GM12878 (cell line): ENCODE measurements around the gene BTC. TPM values are rescaled to one million over a fixed set of nuclear protein-coding genes. Genes with fewer than 3 reads are reported as not detected.

Experiments used
- ATAC-seq: fragments of 200-7000 bp; cut with Tn5 transposase; 3 replicates; pipeline ENCODE4 v1.9.1; 2020; ENCODE audit warnings: mild to moderate bottlenecking, moderate library complexity
- Bru-seq: library from RNA; stranded (reverse); fragments of 400-500 nt; gene quantifications from one replicate; lab custom pipeline; 2021; lab: Mats Ljungman, UMichigan
- BruChase-seq, 2 experiments: library from RNA; stranded (reverse); fragments of 400-500 nt; gene quantifications; one replicate each; lab custom pipeline; 2021; lab: Mats Ljungman, UMichigan
- BruUV-seq: library from RNA; stranded (reverse); fragments of 400-500 nt; replicated peaks from 2 replicates; lab custom pipeline; 2021; lab: Mats Ljungman, UMichigan
- CTCF ChIA-PET: fragments of 300-600 bp; sonication (Branson Sonifier 250); formaldehyde crosslinking; extraction: SDS; loops from one replicate; lab custom pipeline; 2021; ENCODE audit warnings: inconsistent platforms; lab: Yijun Ruan, JAX
- POLR2A ChIA-PET: fragments of 350-600 bp; formaldehyde crosslinking; extraction: SDS; loops from one replicate; lab custom pipeline; 2021; ENCODE audit warnings: inconsistent platforms; lab: Charles Lee
- RAD21 ChIA-PET: fragments of 300-600 bp; sonication (Branson Sonifier 250); formaldehyde crosslinking; loops from one replicate; lab custom pipeline; 2023; ENCODE audit warnings: antibody characterized with exemption; ENCODE audit not compliant: unreplicated experiment; lab: Charles Lee
- SMC1A ChIA-PET: fragments of 300-600 bp; sonication (Branson Sonifier 250); formaldehyde crosslinking; loops from one replicate; lab custom pipeline; 2023; ENCODE audit not compliant: unreplicated experiment, uncharacterized antibody; lab: Charles Lee
- DNase-seq: peaks from one replicate; pipeline ENCODE4 v3.0.0-alpha.2; 2011; ENCODE audit warnings: low read depth, low spot score
- FAIRE-seq: peaks from 3 replicates; lab custom pipeline; 2011; peaks lifted over from hg19 to GRCh38; lab: Jason Lieb, UNC
- H2AFZ ChIP-seq: 2 replicates; pipeline ENCODE4 v1.6.0; 2011; ENCODE audit warnings: low read depth, low read length, control low read depth; ENCODE audit not compliant: control insufficient read depth
- H3K27ac ChIP-seq: 2 replicates; pipeline ENCODE4 v1.5.1; 2011; ENCODE audit warnings: control low read depth; ENCODE audit not compliant: control insufficient read depth, insufficient read depth
- H3K27me3 ChIP-seq, 2 experiments: replicated peaks in 1 of 2; 2 replicates each; pipeline versions ENCODE4 v1.6.0 to v1.6.1; 2011; ENCODE audit warnings: low read length in 1 of 2; ENCODE audit not compliant: control insufficient read depth in 2 of 2, insufficient read depth in 2 of 2
- H3K36me3 ChIP-seq, 2 experiments: 2 replicates each; pipeline ENCODE4 v1.5.1; 2011; ENCODE audit warnings: low read length in 1 of 2; ENCODE audit not compliant: control insufficient read depth in 2 of 2, insufficient read depth in 2 of 2
- H3K4me1 ChIP-seq: 2 replicates; pipeline ENCODE4 v1.6.1; 2011; ENCODE audit warnings: mild to moderate bottlenecking, low read length, moderate library complexity, mixed read lengths; ENCODE audit not compliant: control insufficient read depth, insufficient read depth
- H3K4me2 ChIP-seq: 2 replicates; pipeline ENCODE4 v1.6.0; 2011; ENCODE audit warnings: control low read depth; ENCODE audit not compliant: control insufficient read depth, insufficient read depth
- H3K4me3 ChIP-seq: fragments of 200-600 bp; sonication (generic); 2 replicates; pipeline ENCODE4 v1.5.1; 2016
- H3K79me2 ChIP-seq: 2 replicates; pipeline ENCODE4 v1.6.0; 2011; ENCODE audit warnings: low read length; ENCODE audit not compliant: control insufficient read depth, insufficient read depth
- H3K9ac ChIP-seq: 2 replicates; pipeline ENCODE4 v1.8.0; 2011; ENCODE audit warnings: low read length, control low read depth, mixed read lengths; ENCODE audit not compliant: control insufficient read depth, insufficient read depth
- H3K9me3 ChIP-seq: replicated peaks from 3 replicates; pipeline ENCODE4 v1.5.1; 2011; ENCODE audit warnings: mild to moderate bottlenecking, low read length; ENCODE audit not compliant: control insufficient read depth, insufficient read depth
- H4K20me1 ChIP-seq: 2 replicates; pipeline ENCODE4 v1.6.0; 2011; ENCODE audit not compliant: control insufficient read depth, insufficient read depth
- LARP7 ChIP-seq: fragments of 450-650 bp; IDR thresholded peaks from 2 replicates; pipeline ENCODE4 v1.6.1; 2017; ENCODE audit warnings: mild to moderate bottlenecking
- SREBF1 ChIP-seq: IDR thresholded peaks from 2 replicates; pipeline ENCODE4 v1.6.1; 2012; ENCODE audit warnings: mild to moderate bottlenecking, low read length
- SRF ChIP-seq, 2 experiments: IDR thresholded peaks; 2 replicates each; pipeline ENCODE4 v1.6.1; 2011; ENCODE audit warnings: low read depth in 2 of 2, low read length in 2 of 2, mild to moderate bottlenecking in 1 of 2, moderate library complexity in 1 of 2
- SUZ12 ChIP-seq: fragments of 200-600 bp; sonication (generic); IDR thresholded peaks from one replicate; pipeline ENCODE4 v1.6.1; 2018; ENCODE audit warnings: antibody characterized with exemption, mild to moderate bottlenecking; ENCODE audit not compliant: unreplicated experiment
- WGBS: methylation state at CpG from one replicate; pipeline ENCODE4 v1.1.6; 2016; ENCODE audit warnings: low lambda C conversion rate; ENCODE audit not compliant: insufficient replicate concordance, insufficient coverage; ENCODE audit errors: missing lambda C conversion rate; 5-methylcytosine and 5-hydroxymethylcytosine counted together
- in situ Hi-C: fragments of 300-500 bp; cut with MboI; formaldehyde crosslinking; loops from 9 replicates; pipeline ENCODE4 v1.14.3; 2018; ENCODE audit warnings: mixed read lengths
- intact Hi-C: fragments of 100-400 bp; cut with micrococcal nuclease; formaldehyde crosslinking; loops from one replicate; pipeline ENCODE4 v1.14.2; 2022; ENCODE audit not compliant: unreplicated experiment
- long read RNA-seq, 2 experiments: library from polyadenylated mRNA; unstranded; transcript quantifications; one replicate each; pipeline ENCODE4 v2.0.0, GENCODE V29; 2019 to 2020
- polyA minus RNA-seq, 3 experiments: library from RNA; depleted of rRNA, polyadenylated mRNA; stranded (reverse); fragments of >200 nt; gene quantifications; 2 replicates each; pipeline ENCODE4 v1.2.3, GENCODE V29; 2011
- polyA plus RNA-seq, 11 experiments: library from polyadenylated mRNA; depleted of rRNA in 4 of 11; unstranded in 6 of 11; stranded (reverse) in 5 of 11; fragments of >200 nt; fragmentation: Nextera tagmentation in 4 of 11; fragmentation: Illumina TruSeq in 1 of 11; extraction: Ambion mirVana in 4 of 11; extraction: Trizol in 1 of 11; gene quantifications; 1 replicate in 1 of 11; 2 replicates in 10 of 11; pipeline versions ENCODE4 v1.2.1 to v1.2.3, GENCODE V29; 2011 to 2016; ENCODE audit warnings: inconsistent platforms in 2 of 11, missing spikeins in 2 of 11, low read depth in 1 of 11
- total RNA-seq, 4 experiments: library from RNA; depleted of rRNA in 3 of 4; stranded (reverse); fragments of >200 nt in 3 of 4; fragmentation: Illumina TruSeq in 1 of 4; extraction: Trizol in 1 of 4; gene quantifications; 2 replicates each; pipeline versions ENCODE4 v1.2.1 to v1.2.3, GENCODE V29; 2013 to 2021
- TF ChIP-seq, protein P1 (sequence below): fragments of 450-650 bp; IDR thresholded peaks from 2 replicates; pipeline ENCODE4 v1.6.1; 2018; ENCODE audit warnings: borderline replicate concordance, mild to moderate bottlenecking; ENCODE audit not compliant: partially characterized antibody
- TF ChIP-seq, protein P2 (sequence below): fragments of 450-650 bp; conservative IDR thresholded peaks from 2 replicates; pipeline ENCODE4 v1.6.1; 2017; ENCODE audit warnings: mild to moderate bottlenecking, moderate library complexity

Gene BTC
- not detected in 2 replicates for total RNA-seq (2013; cell fraction: nucleolus; rRNA removed)
- not detected in 2 replicates for total RNA-seq (2014; rRNA removed)
- not detected in 2 replicates for total RNA-seq (2014; rRNA removed; fragmentation: Illumina TruSeq; extraction: Trizol)
- total RNA-seq (2021) = not detected in 2 replicates
- polyA plus RNA-seq (2011; ENCODE audit: low read depth) = not detected
- polyA plus RNA-seq (2011; rRNA removed) = not detected in 2 replicates
- polyA plus RNA-seq (2011; cell fraction: cytosol; rRNA removed) = not detected in 2 replicates
- polyA plus RNA-seq (2011; cell fraction: nucleus; rRNA removed) = not detected in 2 replicates
- not detected in 2 replicates for polyA plus RNA-seq (2012)
- polyA plus RNA-seq (2014; fragmentation: Illumina TruSeq; extraction: Trizol) = not detected in 2 replicates
- not detected for polyA plus RNA-seq (2014; fragmentation: Nextera tagmentation; extraction: Ambion mirVana)
- polyA plus RNA-seq (2014; rRNA removed) = not detected in 2 replicates
- polyA plus RNA-seq (2016; fragmentation: Nextera tagmentation; extraction: Ambion mirVana) = not detected
- not detected in 2 replicates for polyA minus RNA-seq (2011; rRNA and poly(A)+ RNA removed)
- polyA minus RNA-seq (2011; cell fraction: cytosol; rRNA and poly(A)+ RNA removed) = not detected in 2 replicates
- not detected in 2 replicates for polyA minus RNA-seq (2011; cell fraction: nucleus; rRNA and poly(A)+ RNA removed)
- percentile 1 among the genes with signal in this experiment for Bru-seq, nascent RNA
- percentile 4 among the genes with signal in this experiment for BruChase-seq, experiment 1, labeled RNA remaining after a 6-hour chase
- BruChase-seq, experiment 2, labeled RNA remaining after a 2-hour chase = percentile 4 among the genes with signal in this experiment
- long read RNA-seq, experiment 1 = 0 reads
- long read RNA-seq, experiment 2 = 0 reads

- no TSS peak for BruUV-seq
- RAD21 ChIA-PET = no interaction called here
- in situ Hi-C loops (no loop called here), intact Hi-C loops (no loop called here)
- Histone ChIP-seq H3K79me2 (no peaks in the 10 kb centered on the region), H3K36me3 (no peaks in the 10 kb centered on the region), H3K27me3 (peaks cover 6 to 16% of the 10 kb centered on the region in 2 experiments), H3K4me2 (no peak within 1 kb of the TSS), H3K4me3 (no peak within 1 kb of the TSS), H4K20me1 (no peaks in the 10 kb centered on the region), H3K27ac (no peak within 1 kb of the TSS), H3K9ac (no peak within 1 kb of the TSS), H3K4me1 (no peaks in the 10 kb centered on the region), H3K9me3 (no peaks in the 10 kb centered on the region; the same call in 2 of the 3 replicates), H2AFZ (no peak within 1 kb of the TSS)
- TF ChIP-seq SRF (IDR thresholded peaks at IDR 0.05; ENCODE audit: low read depth in 2 of 2, low read length in 2 of 2) (no peak), SUZ12 (peak; percentile 32), LARP7 (no peak), SREBF1 (no peak)
- TF ChIP-seq, protein P1, sequence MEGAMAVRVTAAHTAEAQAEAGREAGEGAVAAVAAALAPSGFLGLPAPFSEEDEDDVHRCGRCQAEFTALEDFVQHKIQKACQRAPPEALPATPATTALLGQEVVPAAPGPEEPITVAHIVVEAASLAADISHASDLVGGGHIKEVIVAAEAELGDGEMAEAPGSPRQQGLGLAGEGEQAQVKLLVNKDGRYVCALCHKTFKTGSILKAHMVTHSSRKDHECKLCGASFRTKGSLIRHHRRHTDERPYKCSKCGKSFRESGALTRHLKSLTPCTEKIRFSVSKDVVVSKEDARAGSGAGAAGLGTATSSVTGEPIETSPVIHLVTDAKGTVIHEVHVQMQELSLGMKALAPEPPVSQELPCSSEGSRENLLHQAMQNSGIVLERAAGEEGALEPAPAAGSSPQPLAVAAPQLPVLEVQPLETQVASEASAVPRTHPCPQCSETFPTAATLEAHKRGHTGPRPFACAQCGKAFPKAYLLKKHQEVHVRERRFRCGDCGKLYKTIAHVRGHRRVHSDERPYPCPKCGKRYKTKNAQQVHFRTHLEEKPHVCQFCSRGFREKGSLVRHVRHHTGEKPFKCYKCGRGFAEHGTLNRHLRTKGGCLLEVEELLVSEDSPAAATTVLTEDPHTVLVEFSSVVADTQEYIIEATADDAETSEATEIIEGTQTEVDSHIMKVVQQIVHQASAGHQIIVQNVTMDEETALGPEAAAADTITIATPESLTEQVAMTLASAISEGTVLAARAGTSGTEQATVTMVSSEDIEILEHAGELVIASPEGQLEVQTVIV = no peak
- TF ChIP-seq, protein P2, sequence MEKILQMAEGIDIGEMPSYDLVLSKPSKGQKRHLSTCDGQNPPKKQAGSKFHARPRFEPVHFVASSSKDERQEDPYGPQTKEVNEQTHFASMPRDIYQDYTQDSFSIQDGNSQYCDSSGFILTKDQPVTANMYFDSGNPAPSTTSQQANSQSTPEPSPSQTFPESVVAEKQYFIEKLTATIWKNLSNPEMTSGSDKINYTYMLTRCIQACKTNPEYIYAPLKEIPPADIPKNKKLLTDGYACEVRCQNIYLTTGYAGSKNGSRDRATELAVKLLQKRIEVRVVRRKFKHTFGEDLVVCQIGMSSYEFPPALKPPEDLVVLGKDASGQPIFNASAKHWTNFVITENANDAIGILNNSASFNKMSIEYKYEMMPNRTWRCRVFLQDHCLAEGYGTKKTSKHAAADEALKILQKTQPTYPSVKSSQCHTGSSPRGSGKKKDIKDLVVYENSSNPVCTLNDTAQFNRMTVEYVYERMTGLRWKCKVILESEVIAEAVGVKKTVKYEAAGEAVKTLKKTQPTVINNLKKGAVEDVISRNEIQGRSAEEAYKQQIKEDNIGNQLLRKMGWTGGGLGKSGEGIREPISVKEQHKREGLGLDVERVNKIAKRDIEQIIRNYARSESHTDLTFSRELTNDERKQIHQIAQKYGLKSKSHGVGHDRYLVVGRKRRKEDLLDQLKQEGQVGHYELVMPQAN = no peak
- peak; percentile 56 for ATAC-seq
- CTCF ChIA-PET = no interaction called here
- FAIRE-seq = no peak
- POLR2A ChIA-PET = no interaction called here
- SMC1A ChIA-PET = no interaction called here
- DNase-seq = no peak
- 14% methylated on average over 24 of the region's 24 CpGs for WGBS
These were observed at the start of gene BTC for GRCh38 chr4:74794382-74795010. Gene BTC (minus strand): TSS chr4:74794523. CDS start chr4:74794325, 198 bp downstream.
